IMR-90 (cell line): ENCODE results near the gene LUZP2. TPM values are rescaled to one million over a fixed set of nuclear protein-coding genes. Genes with fewer than 3 reads are reported as not detected.

Source experiments
- ATAC-seq: fragments of 200-7000 bp; cut with Tn5 transposase; 2 replicates; pipeline ENCODE4 v1.9.1; 2020; ENCODE audit warnings: low read depth, mild to moderate bottlenecking, moderate library complexity
- BruUV-seq: library from RNA; stranded (reverse); fragments of 400-500 nt; replicated peaks from 2 replicates; lab custom pipeline; 2021; lab: Mats Ljungman, UMichigan
- CTCF ChIA-PET: fragments of 300-600 bp; formaldehyde crosslinking; extraction: SDS; loops from one replicate; lab custom pipeline; 2021; ENCODE audit warnings: antibody characterized with exemption; lab: Yijun Ruan, JAX
- POLR2A ChIA-PET: fragments of 300-600 bp; sonication (Branson Sonifier 250); formaldehyde crosslinking; loops from one replicate; lab custom pipeline; 2022; ENCODE audit warnings: antibody characterized with exemption; ENCODE audit not compliant: unreplicated experiment; lab: Charles Lee
- DNase-seq: peaks from one replicate; pipeline ENCODE4 v3.0.0; 2013
- H2AFZ ChIP-seq: replicated peaks from 2 replicates; pipeline ENCODE3; 2013; ENCODE audit warnings: low read length, mild to moderate bottlenecking; ENCODE audit not compliant: poor library complexity
- H2AK5ac ChIP-seq: 2 replicates; pipeline ENCODE4 v1.6.1; 2013; ENCODE audit warnings: low read depth, low read length, inconsistent platforms
- H2AK9ac ChIP-seq: replicated peaks from 2 replicates; pipeline ENCODE3; 2013; ENCODE audit warnings: mild to moderate bottlenecking, low read depth, low read length, moderate library complexity; ENCODE audit not compliant: poor library complexity
- H2BK120ac ChIP-seq: 2 replicates; pipeline ENCODE4 v1.6.1; 2013; ENCODE audit warnings: low read depth, low read length, inconsistent platforms
- H2BK15ac ChIP-seq: 3 replicates; pipeline ENCODE4 v1.6.1; 2013; ENCODE audit warnings: low read depth, low read length, inconsistent platforms
- H2BK20ac ChIP-seq: 2 replicates; pipeline ENCODE4 v1.6.1; 2013; ENCODE audit warnings: low read depth, mild to moderate bottlenecking, inconsistent platforms, low read length, moderate library complexity
- H2BK5ac ChIP-seq: 2 replicates; pipeline ENCODE4 v1.6.1; 2013; ENCODE audit warnings: mild to moderate bottlenecking, low read depth, low read length, inconsistent platforms; ENCODE audit not compliant: poor library complexity, severe bottlenecking
- H3K14ac ChIP-seq: replicated peaks from 2 replicates; pipeline ENCODE4 v1.6.1; 2013; ENCODE audit warnings: low read depth, low read length, inconsistent platforms
- H3K18ac ChIP-seq: 2 replicates; pipeline ENCODE4 v1.6.1; 2013; ENCODE audit warnings: low read depth, low read length, control low read depth
- H3K23ac ChIP-seq: 2 replicates; pipeline ENCODE4 v1.6.1; 2013; ENCODE audit warnings: low read depth, low read length, inconsistent platforms
- H3K27ac ChIP-seq: 2 replicates; pipeline ENCODE4 v1.5.1; 2013; ENCODE audit warnings: mild to moderate bottlenecking, control low read depth, low read length; ENCODE audit not compliant: insufficient read depth
- H3K27me3 ChIP-seq: 2 replicates; pipeline ENCODE4 v1.6.1; 2013; ENCODE audit warnings: low read length; ENCODE audit not compliant: control insufficient read depth, insufficient read depth
- H3K36me3 ChIP-seq: 2 replicates; pipeline ENCODE4 v1.6.1; 2013; ENCODE audit warnings: low read length, mixed read lengths; ENCODE audit not compliant: control insufficient read depth, insufficient read depth
- H3K4ac ChIP-seq: 2 replicates; pipeline ENCODE4 v1.6.1; 2013; ENCODE audit warnings: low read depth, low read length, inconsistent platforms
- H3K4me1 ChIP-seq: 2 replicates; pipeline ENCODE4 v1.6.1; 2013; ENCODE audit warnings: low read length, mixed read lengths; ENCODE audit not compliant: control insufficient read depth, insufficient read depth
- H3K4me2 ChIP-seq: 2 replicates; pipeline ENCODE4 v1.6.1; 2013; ENCODE audit warnings: low read depth, mild to moderate bottlenecking, control low read depth, low read length, moderate library complexity
- H3K4me3 ChIP-seq: 2 replicates; pipeline ENCODE4 v1.5.1; 2013; ENCODE audit warnings: low read depth, mild to moderate bottlenecking, control low read depth, low read length, moderate library complexity; ENCODE audit not compliant: insufficient read depth
- H3K56ac ChIP-seq: 2 replicates; pipeline ENCODE4 v1.6.1; 2013; ENCODE audit warnings: low read length, inconsistent platforms; ENCODE audit not compliant: insufficient read depth; ENCODE audit errors: extremely low read depth
- H3K79me1 ChIP-seq, 2 experiments: 2 replicates each; pipeline ENCODE4 v1.6.1; 2013; ENCODE audit warnings: low read length in 2 of 2, inconsistent platforms in 1 of 2, low read depth in 1 of 2
- H3K9ac ChIP-seq: 2 replicates; pipeline ENCODE4 v1.6.1; 2013; ENCODE audit warnings: low read depth, low read length, control low read depth
- H3K9me1 ChIP-seq: 2 replicates; pipeline ENCODE4 v1.6.1; 2013; ENCODE audit warnings: low read length, inconsistent platforms; ENCODE audit not compliant: insufficient read depth
- H3K9me3 ChIP-seq: 2 replicates; pipeline ENCODE4 v1.6.1; 2013; ENCODE audit warnings: low read length; ENCODE audit not compliant: control insufficient read depth, insufficient read depth
- H4K20me1 ChIP-seq: 2 replicates; pipeline ENCODE4 v1.6.1; 2013; ENCODE audit warnings: low read length, inconsistent platforms; ENCODE audit not compliant: insufficient read depth
- H4K5ac ChIP-seq: 2 replicates; pipeline ENCODE4 v1.6.1; 2013; ENCODE audit warnings: mild to moderate bottlenecking, low read depth, low read length, control low read depth
- H4K8ac ChIP-seq, 2 experiments: 2 replicates each; pipeline ENCODE4 v1.6.1; 2013; ENCODE audit warnings: low read depth in 2 of 2, low read length in 2 of 2, control low read depth in 1 of 2, inconsistent platforms in 1 of 2
- H4K91ac ChIP-seq: 2 replicates; pipeline ENCODE4 v1.6.1; 2013; ENCODE audit warnings: low read depth, low read length, inconsistent platforms; ENCODE audit not compliant: insufficient read depth
- BHLHE40 ChIP-seq: fragments of 150-350 bp; IDR thresholded peaks from 2 replicates; pipeline ENCODE4 v1.6.1; 2016; ENCODE audit warnings: mild to moderate bottlenecking, low read depth, low read length
- MXI1 ChIP-seq: IDR thresholded peaks from 2 replicates; pipeline ENCODE4 v1.6.1; 2012; ENCODE audit warnings: low read depth, mild to moderate bottlenecking, low read length, moderate library complexity, borderline replicate concordance
- RFX5 ChIP-seq: IDR thresholded peaks from 2 replicates; pipeline ENCODE4 v1.8.0; 2012; ENCODE audit warnings: low read depth, mild to moderate bottlenecking, low read length, moderate library complexity
- SMC3 ChIP-seq: fragments of 150-350 bp; IDR thresholded peaks from 2 replicates; pipeline ENCODE4 v1.6.1; 2016; ENCODE audit warnings: low read depth, mild to moderate bottlenecking, antibody characterized with exemption, low read length, moderate library complexity
- whole genome bisulfite sequencing, 2 experiments: methylation state at CpG; one replicate each; pipeline versions ENCODE4 v1.1.5 to v1.1.7; 2013; ENCODE audit warnings: missing lambda C conversion rate in 2 of 2; ENCODE audit not compliant: insufficient read length in 1 of 2; ENCODE audit errors: extremely low coverage in 2 of 2; 5-methylcytosine and 5-hydroxymethylcytosine counted together
- dilution Hi-C: fragments of 300-500 bp; cut with HindIII; formaldehyde crosslinking; loops from one replicate; pipeline ENCODE4 v1.14.3; 2018; ENCODE audit warnings: low sequenced_read_pairs; ENCODE audit not compliant: unreplicated experiment
- in situ Hi-C: fragments of 300-500 bp; cut with MboI; formaldehyde crosslinking; loops from 3 replicates; pipeline ENCODE4 v1.14.3; 2019; ENCODE audit warnings: low sequenced_read_pairs, inconsistent platforms, mixed read lengths
- intact Hi-C: fragments of 100-400 bp; cut with micrococcal nuclease; formaldehyde crosslinking; loops from 2 replicates; pipeline ENCODE4 v1.10.0; 2022
- polyA plus RNA-seq, 3 experiments: library from polyadenylated mRNA; depleted of rRNA; stranded (reverse); fragments of >200 nt; gene quantifications; 2 replicates each; pipeline ENCODE4 v1.2.3, GENCODE V29; 2012; ENCODE audit warnings: low replicate concordance in 1 of 3
- total RNA-seq: library from RNA; depleted of rRNA; stranded (reverse); fragments of >200 nt; gene quantifications from 2 replicates; pipeline ENCODE4 v1.2.3, GENCODE V29; 2012

Gene LUZP2
- total and polyA plus RNA-seq, 2 of the 4 experiments (the other 2 are of a cell fraction), result 0.89 to 2.0 TPM

GRCh38 chr11:24731554-24731953 is 234.7 kb downstream of the LUZP2 start:
- ATAC-seq (no peak), DNase-seq (no peak)
- no peak overlapping the region for H3K18ac ChIP-seq
- no peak overlapping the region for H4K8ac ChIP-seq
- no peaks in the 10 kb centered on the region for H3K9me1 ChIP-seq
- H3K23ac ChIP-seq, result no peak overlapping the region
- H2BK5ac ChIP-seq, result no peak overlapping the region
- H4K20me1 ChIP-seq, result no peaks in the 10 kb centered on the region
- no peak overlapping the region for H3K4me3 ChIP-seq
- H2BK120ac ChIP-seq, result no peak overlapping the region
- WGBS, 2 experiments, result no CpG with 5 or more reads among the region's 1 CpG
- dilution Hi-C loops, result no loop called here
- in situ Hi-C loops, result no loop called here
- TF ChIP-seq MXI1, result no peak
- TF ChIP-seq SMC3, result no peak
- TF ChIP-seq RFX5, result no peak
- no peak for TF ChIP-seq BHLHE40
- no peaks in the 10 kb centered on the region for H3K36me3 ChIP-seq
- no peak overlapping the region for H4K5ac ChIP-seq
- no peak overlapping the region for H3K27ac ChIP-seq
- H2BK20ac ChIP-seq, result no peak overlapping the region
- H3K14ac ChIP-seq, result no peak overlapping the region
- no TSS peak for BruUV-seq
- H3K4me1 ChIP-seq, result no peaks in the 10 kb centered on the region
- H2AFZ ChIP-seq, result no peak overlapping the region
- no peak overlapping the region for H3K9ac ChIP-seq
- H3K79me1 ChIP-seq, result no peaks in the 10 kb centered on the region
- ChIA-PET POLR2A (no interaction called here), CTCF (no interaction called here)
- H3K27me3 ChIP-seq, result no peaks in the 10 kb centered on the region
- no peak overlapping the region for H2AK9ac ChIP-seq
- no peak overlapping the region for H3K4ac ChIP-seq
- H2AK5ac ChIP-seq, result no peak overlapping the region
- H4K91ac ChIP-seq, result no peak overlapping the region
- H2BK15ac ChIP-seq, result no peak overlapping the region
- H3K56ac ChIP-seq, result no peak overlapping the region
- H3K4me2 ChIP-seq, result no peak overlapping the region
- H3K9me3 ChIP-seq, result no peaks in the 10 kb centered on the region
- intact Hi-C loops, result no loop called here
